HG03565 (cell line): Measurements from ENCODE around the gene SMG6.
A peak's percentile ranks its signal among the peaks of the same experiment; 100 is the strongest.
"Not testable (repeated sequence)": the region's sequence is repeated elsewhere in the genome, so short reads cannot be mapped to it uniquely, and the experiment has no call there.

Experiments
- ATAC-seq: cut with Tn5 transposase; IDR thresholded peaks from one replicate; pipeline ENCODE4 v1.9.1; 2021; ENCODE audit warnings: mild to moderate bottlenecking, moderate library complexity; ENCODE audit not compliant: unreplicated experiment

Gene SMG6

DNA sequence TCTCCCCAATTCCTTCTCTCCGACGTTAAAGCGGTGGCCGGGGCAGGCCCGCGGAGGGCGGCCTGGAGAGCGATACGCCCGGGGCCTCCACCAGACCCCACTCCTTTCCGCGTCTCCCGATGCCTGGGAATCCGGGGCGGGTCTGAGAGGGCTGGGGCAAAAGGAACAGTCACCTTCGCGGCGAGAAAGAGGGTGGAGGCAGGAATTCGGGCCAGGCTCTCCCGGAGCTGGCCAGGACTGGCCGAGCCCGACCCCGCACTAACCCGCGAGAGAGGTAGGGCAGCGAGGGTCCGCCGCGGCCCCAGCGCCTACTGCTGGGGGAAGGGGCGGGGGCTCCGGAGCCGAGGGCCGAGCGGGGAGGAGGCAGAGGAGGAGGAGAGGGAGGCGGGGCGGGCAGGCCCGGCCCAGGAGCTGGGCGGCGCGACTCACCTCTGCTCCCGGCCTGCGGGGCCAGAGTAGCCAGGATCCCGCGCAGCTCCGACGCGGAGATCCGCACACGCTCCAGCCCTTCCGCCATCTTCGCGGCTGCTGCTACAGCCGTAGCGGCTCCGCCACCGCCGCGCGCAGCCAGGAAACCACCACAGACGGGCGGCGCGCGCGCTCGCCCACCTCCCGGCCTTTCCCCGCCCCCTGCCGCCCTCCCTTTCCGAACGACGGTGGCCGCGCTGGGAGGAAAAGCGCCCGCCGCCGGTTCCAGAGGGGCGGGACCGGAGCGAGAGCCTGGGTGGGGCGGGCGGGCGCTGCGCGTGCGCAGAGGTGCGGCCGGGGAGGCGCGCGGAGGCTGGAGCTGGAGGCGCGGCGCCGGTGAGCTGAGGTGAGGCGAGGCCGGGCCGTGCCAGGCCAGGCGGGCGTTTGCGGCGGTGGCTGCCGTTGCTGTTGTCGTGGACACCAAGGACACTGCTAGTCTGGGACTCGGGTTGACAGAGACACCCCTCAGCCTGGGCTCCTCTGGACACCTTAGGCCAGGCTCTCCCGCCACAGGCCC is at the start of gene SMG6, which contains the start of gene SRR:
SMG6 (minus strand) TSS at position 582 of the 985 bp plus-strand sequence; CDS start at position 517, 65 bp downstream.
SRR (plus strand) TSS at position 747 of the 985 bp plus-strand sequence. CDS start 11,611 bp downstream, outside the sequence.
- peak; percentile 68 for ATAC-seq

DNA sequence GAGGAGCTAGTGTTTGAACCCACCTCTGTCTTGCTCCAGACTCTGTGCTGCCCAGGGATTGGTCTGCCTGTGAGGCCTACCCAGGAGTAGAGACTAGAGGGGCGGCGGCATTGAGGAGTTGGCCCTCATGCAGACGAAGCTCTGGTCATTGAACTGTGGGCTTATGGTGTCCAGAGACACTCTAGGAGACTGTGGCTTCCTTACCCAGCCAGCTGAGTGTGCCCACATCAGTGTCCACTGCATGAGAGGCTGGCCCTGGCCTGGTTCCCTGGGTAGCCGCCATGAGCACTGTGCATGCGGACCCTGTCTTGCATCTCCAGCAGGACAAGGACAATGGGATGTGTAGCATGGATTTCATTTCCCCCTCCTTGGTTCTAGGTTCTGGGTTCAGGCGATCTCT is 47.7 kb upstream of the SMG6 start:
- no peak for ATAC-seq

DNA sequence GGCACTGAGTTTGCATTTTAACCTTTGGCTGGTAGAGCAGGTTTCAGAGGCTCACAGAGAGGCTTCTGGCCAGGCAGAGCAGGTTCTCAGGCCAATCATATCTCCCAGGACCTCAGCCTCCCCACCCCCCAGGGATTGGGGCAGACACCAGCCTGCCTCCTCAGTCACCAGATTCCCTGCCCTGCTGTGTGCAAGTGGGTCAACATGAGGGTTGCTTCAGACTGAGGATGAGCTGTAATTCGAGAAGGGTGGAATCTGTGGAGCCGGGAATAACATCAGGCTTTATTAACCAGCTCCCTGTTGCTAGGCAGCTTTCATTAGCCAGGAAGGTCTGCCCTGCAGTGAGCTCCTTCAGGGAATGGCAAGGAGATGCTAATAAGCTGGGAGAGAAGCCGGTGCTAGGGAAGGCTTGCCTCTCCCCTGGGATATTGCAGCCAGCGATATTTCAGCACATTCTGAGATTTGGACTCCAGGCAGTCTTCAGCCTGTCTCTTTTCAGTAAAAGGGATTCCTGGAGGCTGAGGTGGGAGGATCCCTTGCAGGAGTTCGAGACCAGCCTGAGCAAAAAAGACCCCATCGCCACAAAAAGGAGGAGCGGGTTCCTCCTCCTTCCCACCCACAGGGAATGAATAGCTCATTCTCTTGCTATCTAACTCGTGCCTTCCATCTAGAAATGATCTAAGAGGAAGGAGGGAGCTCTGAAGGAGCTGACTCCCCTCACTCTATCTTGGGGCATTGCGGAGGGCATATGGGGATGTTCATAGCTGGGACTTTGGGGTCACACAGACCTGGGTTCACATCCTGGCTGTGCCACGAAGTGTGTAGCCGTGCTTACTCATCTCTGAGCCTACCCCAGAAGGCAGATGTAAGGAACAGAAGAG is 44.5 kb upstream of the SMG6 start:
- no peak for ATAC-seq

DNA sequence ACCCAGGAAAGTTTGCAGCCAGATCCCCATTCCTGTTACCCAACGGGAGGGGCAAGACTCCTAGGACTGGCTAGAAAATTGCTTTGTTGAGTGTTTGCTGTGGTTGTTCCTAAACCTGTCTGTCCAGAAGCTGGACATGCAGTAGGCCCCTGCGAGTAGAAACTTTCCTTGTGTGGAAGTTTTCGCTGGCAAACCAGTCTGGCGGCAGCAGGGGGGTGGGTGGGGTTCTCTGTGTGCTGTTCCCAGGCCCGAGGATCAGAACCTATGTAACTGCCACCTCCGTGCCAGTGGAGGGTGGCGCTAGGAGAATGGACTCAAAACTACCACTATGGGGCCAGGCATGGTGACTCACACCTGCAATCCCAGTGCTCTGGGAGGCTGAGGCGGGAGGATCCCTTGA is 42.9 kb upstream of the SMG6 start:
- ATAC-seq = no peak

DNA sequence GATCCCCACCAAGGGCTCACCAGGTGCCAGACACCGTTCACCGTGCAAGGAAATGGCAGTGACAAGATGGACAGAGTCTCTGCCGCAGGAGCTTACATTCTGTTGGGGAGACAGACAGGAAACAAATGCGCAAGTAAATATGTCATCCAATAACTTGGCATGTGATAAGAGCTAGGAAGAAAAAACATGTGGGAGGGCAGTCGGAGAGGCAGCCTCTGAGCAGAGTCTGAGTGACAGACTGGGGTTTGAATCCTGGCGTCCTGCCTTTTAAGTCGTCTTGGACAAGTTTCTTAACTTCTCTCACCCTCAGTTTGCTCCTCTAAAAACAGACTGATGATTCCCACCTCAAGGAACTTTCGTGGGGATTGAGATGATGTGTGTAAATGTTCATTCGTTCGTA is 40.9 kb upstream of the SMG6 start:
- ATAC-seq = no peak

DNA sequence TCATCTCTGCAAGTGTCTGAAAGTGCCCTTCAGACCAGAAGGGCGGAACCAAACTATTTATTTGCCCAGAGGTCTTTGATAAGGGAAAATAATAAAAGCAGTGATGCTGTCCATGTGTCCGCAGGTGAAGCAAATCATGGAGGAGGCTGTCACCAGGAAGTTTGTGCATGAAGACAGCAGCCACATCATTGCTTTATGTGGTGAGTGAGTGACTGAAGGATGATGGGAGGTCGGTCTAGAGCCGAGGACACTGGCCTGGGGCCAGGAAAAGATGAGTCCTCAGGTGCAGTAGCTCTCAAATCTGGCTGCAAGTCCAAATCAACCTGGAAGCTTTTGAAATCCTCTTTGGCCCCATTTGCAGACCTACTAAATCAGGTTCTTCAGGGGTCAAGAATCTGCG is 39.8 kb upstream of the SMG6 start:
- ATAC-seq = no peak

DNA sequence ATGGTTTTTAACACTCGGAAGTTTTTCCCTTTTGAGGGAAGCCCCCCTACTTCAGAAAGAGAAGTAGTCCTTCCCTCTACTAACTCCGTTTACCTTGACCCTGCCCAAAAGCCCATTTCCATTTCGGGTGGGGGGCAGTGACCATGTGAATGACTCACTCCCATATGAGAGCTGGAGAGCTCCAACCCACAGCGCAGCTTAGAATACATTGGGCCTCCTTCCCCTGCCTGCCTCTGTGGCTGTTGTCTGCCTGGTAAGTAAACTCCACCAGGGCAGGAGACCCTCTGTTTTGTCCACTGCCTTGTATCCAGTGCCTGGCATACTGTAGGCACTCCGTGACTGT is 34.7 kb upstream of the SMG6 start:
- ATAC-seq = no peak

DNA sequence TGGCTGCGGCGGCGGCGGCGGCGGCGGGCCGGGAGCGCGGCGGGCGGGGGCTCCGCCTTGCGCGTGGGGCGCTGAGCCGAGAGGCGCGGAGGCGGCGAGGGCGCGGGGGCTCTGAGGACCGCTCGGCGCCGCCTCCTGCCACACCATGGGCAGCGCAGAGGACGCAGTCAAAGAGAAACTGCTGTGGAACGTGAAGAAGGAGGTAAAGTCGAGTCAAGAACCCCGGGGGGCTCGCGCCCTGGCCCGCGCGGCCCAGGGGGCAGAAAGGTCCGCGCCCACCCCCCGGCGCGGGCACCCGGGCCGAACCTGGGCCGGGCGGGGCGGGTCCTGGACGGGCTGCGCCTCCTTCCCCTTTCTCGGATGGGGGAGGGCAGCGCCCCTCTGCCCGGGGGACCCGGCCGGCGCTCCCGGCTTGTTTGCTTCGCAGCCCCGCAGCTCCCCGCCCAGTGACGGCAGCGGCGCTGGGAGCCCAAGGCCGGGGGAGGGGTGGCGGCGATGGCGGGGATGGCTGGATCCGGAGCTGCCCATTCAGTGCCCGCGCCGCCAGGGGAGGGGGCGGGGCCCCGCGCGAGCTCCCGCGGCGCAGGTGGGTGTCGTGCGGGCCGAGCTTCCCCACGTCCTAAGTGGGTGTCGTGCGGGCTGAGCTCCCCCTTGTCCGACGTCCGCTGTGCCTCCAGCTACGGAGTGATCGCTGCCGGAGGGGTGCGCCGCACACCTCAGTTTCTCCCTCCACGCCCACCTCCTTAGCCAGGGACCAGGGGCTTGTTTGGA is 34.1 kb upstream of the SMG6 start:
- no peak for ATAC-seq

DNA sequence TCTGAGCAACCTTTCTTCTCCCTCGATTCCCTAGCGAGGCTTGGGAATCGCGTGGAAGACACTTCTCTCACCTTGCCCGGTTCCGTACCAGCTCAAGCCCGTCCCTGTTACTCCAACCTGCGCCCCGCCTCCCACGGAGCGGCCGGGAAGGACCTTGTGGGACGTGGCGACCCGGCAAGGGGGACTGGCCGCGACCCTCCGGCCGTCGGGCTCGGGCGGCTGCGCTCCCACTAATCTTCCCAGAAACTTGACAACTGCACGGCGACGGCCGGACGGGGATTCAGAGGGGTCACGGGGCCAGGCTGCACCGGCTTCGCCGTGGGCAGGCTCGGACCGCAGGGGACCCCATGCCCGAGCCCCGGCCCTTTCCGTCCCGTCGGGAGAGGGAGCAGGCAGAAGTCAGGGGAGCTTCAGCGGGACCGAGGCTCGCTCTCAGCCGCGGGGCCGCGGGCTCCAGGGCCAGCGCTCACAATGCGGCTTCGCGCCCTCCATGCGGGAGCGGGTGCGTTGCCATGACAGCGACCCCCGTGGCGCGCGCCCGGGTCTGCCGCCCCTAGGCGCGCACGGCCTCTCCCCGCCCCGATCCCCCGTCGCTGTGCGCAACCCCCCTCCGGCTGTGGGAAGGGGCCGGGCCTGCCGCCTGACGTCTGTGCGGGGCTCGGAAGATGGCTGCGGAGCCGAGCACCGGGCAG is 33.4 kb upstream of the SMG6 start, which contains the start of gene SGSM2:
SGSM2 (plus strand) TSS at position 650 of the 692 bp plus-strand sequence. CDS start 188 bp downstream, outside the sequence.
- no peak for ATAC-seq

DNA sequence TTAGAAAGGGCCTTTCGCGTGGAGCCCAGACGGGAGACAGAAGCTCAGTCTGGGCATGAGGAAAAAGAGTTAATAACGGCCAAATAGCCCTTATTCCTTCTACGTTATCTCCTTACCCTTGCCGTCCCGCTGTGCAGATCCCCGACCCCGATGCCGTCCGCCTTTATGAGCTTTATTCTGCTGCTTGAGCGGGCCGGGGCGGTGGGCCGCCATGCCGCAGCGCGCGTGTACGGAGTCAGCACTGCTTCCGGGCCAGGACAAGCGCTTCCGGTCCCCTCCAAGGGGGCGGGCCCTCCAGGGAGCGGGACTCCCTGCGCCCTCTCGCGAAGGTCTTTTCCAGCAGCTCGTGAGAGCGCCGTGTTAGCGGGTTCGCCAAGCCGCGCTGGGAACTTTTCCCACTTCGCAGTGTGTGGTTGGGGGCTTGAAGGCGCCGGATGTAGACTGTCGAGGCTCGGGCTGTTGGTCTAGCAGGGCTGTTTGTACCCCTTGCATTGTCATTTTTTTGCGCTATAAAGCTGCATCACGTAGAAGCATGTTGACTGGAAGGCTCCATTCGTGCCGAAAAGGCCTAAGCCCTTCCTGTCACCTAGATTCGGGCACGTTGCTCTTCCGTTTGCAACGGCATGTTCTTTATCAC is 32.7 kb upstream of the SMG6 start, which contains the start of gene TSR1:
TSR1 (minus strand) TSS at position 243 of the 637 bp plus-strand sequence; CDS start at position 213, 30 bp downstream.
- peak; percentile 75 for ATAC-seq

DNA sequence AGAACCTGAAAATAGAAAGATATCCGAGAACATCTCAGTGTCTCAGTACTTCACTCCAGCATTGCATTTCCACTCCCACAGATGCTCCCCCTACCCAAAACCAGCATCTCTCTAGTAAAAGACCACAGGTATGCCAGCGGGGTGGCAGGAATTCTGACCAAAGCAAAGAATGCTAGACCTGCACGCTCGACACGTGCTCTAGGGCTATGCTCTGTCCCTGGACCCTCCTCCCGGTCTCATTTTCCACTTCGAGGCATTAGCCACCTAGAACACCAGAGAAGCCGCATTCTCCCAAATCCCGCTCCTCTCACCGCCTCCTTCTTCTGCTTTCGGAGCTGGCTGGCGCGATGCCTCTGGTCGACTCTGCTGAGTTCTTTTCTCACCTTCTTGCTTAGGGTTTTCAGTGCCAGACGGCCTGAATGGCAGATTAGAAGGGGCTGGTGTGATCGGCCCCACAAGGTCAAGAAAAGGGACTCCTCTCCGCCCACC is 32.2 kb upstream of the SMG6 start:
- no peak for ATAC-seq

DNA sequence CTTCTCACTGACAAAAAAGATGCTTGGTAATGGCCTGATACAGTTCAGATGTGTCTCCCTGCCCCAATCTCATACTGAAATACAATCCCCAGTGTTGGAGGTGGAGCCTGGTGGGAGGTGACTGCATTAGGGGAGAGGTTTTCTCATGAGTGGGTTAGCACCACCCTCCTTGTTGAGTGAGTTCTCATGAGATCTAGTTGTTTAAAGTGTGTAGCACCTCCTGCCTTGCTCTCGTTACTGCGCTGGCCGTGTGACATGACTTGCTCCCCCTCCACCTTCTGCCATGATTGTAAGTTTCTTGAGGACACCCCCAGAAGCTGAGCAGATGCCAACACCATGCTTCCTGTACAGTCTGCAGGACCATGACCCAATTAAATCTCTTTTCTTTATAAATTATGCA is 27.7 kb upstream of the SMG6 start:
- ATAC-seq = no peak

DNA sequence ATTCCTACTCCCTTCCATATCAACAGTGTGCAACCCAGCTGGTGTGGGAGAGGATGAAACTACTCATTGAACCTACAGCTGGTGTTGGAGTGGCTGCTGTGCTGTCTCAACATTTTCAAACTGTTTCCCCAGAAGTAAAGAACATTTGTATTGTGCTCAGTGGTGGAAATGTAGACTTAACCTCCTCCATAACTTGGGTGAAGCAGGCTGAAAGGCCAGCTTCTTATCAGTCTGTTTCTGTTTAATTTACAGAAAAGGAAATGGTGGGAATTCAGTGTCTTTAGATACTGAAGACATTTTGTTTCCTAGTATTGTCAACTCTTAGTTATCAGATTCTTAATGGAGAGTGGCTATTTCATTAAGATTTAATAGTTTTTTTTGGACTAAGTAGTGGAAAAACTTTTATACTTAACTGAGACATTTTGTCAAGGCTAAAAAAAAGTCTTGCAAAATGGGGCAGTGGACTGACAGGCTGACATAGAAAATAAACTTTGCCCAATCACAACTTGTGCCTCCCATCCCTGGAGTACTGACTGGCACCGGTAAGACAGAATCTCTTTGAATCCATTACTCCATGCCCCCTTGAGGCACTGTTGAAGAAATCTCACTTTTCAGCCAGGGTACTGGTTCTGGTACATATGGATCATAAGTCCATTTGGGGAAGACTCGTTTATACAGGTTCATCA is 20.2 kb upstream of the SMG6 start:
- no peak for ATAC-seq

DNA sequence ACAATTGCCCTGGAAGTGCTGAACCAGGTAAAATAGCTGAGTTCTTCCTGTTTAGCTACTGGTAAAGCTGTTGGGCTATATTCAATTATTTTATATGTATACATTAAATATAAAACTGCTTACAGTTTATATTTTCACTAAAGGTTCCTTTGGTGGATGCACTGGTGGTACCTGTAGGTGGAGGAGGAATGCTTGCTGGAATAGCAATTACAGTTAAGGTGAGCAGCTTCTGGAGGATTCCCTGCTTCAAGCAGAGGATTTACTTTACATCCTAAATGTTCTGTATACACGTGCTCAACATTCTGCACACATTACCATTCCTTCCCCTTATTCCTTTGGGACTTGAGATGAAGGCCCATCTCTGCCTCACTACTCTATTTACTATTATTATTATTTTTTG is 17.8 kb upstream of the SMG6 start:
- ATAC-seq = no peak

DNA sequence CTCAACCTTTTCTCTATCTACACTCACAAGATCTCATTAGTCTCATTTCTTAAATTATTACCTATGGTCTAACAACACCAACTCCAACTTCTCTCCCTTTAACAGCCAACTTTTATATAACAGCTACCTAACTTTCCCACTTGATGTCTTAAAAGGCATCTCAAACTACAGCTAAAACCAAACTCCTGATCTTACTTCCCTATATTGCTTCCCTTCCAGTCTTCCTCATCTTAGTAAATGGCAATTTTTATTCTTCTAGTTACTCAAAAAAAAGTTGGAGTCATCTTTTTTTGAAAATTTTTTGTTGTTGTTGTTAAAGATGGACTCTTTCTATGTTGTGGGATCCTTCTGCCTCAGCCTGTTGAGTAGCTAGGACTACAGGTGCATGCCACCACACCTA is 15.5 kb upstream of the SMG6 start:
- no peak for ATAC-seq

DNA sequence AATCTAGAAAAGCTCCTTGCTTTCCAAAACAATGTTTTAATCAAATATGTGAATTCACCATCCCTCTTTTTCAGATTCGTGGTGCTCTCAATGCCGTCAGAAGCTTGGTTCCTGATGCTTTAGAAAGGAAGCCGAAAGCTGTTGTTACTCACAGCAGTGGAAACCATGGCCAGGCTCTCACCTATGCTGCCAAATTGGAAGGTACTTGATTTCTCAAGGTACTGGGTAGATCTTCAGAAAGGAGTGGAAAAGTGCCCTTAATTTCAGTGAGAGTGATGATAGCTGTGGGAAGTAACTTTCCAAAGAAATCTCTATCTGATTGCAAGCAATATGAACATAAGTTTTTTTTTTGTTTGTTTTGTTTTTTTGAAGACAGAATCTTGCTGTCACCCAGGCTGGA is 14.2 kb upstream of the SMG6 start:
- no peak for ATAC-seq

DNA sequence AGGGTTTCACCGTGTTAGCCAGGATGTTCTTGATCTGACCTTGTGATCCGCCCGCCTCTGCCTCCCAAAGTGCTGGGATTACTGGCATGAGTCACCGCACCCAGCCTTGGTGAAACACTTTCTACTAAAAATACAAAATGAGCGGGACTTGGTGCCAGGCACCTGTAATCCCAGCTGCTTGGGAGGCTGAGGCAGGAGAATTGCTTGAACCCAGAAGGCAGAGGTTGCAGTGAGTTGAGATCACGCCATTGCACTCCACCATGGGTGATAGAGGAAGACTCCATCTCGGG is 13.3 kb upstream of the SMG6 start:
- not testable (repeated sequence) for ATAC-seq

DNA sequence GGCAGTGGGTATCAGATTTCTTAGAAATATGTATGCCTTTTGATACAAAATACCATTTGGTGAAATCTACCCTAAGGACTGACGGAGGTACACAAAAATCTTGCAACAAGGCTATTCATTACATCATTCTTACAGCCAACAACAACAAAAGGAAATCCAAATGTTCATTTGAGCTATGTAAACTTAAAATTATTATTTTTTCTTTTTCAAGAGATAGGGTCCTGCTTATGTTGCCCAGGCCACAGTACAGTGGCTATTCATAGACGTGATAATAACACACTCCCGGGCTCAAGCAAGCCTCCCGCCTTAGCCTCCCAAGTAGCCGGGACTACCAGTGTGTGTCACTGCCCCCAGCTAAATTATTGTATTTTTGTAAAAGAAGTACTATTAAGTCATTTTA is 9.2 kb upstream of the SMG6 start:
- ATAC-seq = no peak
